HL-60 (cell line): ENCODE measurements around the gene ANO2.

Experiments used
- DNase-seq, 2 experiments: peaks; one replicate each; pipeline ENCODE4 v3.0.0-alpha.2; 2010 to 2020; ENCODE audit warnings: low read depth in 1 of 2, low spot score in 1 of 2
- H3K27ac ChIP-seq: fragments of 250-450 bp; sonication (Bioruptor Pico); replicated peaks from 2 replicates; pipeline ENCODE4 v1.5.1; 2020; ENCODE audit warnings: mild to moderate bottlenecking, moderate library complexity
- H3K27me3 ChIP-seq: fragments of 250-450 bp; sonication (Bioruptor Pico); 2 replicates; pipeline ENCODE4 v1.5.1; 2021; ENCODE audit warnings: mild to moderate bottlenecking, moderate library complexity; ENCODE audit not compliant: insufficient read depth, poor library complexity, severe bottlenecking
- H3K4me3 ChIP-seq: replicated peaks from 2 replicates; pipeline ENCODE4 v1.5.1; 2011; ENCODE audit warnings: mild to moderate bottlenecking, control low read depth, low read length; ENCODE audit not compliant: insufficient read depth
- GABPA ChIP-seq: IDR thresholded peaks from 2 replicates; pipeline ENCODE4 v1.6.1; 2012; ENCODE audit warnings: low read depth
- POLR2AphosphoS5 ChIP-seq: IDR thresholded peaks from 2 replicates; pipeline ENCODE4 v1.6.1; 2012; ENCODE audit warnings: low read depth
- SPI1 ChIP-seq: IDR thresholded peaks from 2 replicates; pipeline ENCODE4 v1.6.1; 2012; ENCODE audit warnings: low read depth, mild to moderate bottlenecking, borderline replicate concordance
- TF ChIP-seq, protein P1 (sequence below): IDR thresholded peaks from 2 replicates; pipeline ENCODE4 v1.6.1; 2012; ENCODE audit warnings: low read depth; ENCODE audit not compliant: insufficient replicate concordance
- TF ChIP-seq, protein P2 (sequence below): IDR thresholded peaks from one replicate; pipeline ENCODE4 v1.5.1; 2011; ENCODE audit warnings: low read length, control low read depth, inconsistent platforms; ENCODE audit not compliant: insufficient read depth

The ANO2 gene

DNA sequence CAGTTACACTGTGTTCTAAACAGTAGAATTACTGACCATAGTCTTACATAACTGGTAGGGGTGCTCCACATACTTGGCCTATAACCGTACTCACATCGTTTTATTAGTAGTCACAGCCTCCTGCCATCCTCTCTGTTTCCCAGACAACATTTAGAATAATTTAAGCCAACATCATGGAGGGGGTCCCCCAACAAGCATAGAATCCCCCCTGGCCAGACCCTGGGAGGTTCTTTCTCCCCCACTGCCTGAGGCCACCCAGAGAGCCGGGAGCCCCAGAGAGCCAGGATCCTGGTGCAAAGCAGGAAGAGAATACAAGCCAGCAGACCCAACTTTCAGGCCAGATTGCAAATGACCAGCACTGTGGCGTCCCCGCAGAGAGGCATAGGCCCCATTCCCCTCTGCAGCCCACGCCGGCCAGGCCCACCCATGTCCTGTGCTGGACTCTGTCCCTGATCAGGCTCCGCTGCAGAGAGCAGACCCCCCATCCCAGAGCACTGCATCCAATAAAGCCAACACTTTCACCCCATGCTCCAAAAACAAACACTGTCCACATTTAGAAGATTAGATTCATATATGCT lies 317.9 kb downstream of the ANO2 start:
- H3K27ac ChIP-seq: no peak overlapping the region
- TF ChIP-seq POLR2AphosphoS5 (no peak), SPI1 (no peak), GABPA (no peak)
- TF ChIP-seq, protein P1, sequence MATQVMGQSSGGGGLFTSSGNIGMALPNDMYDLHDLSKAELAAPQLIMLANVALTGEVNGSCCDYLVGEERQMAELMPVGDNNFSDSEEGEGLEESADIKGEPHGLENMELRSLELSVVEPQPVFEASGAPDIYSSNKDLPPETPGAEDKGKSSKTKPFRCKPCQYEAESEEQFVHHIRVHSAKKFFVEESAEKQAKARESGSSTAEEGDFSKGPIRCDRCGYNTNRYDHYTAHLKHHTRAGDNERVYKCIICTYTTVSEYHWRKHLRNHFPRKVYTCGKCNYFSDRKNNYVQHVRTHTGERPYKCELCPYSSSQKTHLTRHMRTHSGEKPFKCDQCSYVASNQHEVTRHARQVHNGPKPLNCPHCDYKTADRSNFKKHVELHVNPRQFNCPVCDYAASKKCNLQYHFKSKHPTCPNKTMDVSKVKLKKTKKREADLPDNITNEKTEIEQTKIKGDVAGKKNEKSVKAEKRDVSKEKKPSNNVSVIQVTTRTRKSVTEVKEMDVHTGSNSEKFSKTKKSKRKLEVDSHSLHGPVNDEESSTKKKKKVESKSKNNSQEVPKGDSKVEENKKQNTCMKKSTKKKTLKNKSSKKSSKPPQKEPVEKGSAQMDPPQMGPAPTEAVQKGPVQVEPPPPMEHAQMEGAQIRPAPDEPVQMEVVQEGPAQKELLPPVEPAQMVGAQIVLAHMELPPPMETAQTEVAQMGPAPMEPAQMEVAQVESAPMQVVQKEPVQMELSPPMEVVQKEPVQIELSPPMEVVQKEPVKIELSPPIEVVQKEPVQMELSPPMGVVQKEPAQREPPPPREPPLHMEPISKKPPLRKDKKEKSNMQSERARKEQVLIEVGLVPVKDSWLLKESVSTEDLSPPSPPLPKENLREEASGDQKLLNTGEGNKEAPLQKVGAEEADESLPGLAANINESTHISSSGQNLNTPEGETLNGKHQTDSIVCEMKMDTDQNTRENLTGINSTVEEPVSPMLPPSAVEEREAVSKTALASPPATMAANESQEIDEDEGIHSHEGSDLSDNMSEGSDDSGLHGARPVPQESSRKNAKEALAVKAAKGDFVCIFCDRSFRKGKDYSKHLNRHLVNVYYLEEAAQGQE: no peak
- TF ChIP-seq, protein P2, sequence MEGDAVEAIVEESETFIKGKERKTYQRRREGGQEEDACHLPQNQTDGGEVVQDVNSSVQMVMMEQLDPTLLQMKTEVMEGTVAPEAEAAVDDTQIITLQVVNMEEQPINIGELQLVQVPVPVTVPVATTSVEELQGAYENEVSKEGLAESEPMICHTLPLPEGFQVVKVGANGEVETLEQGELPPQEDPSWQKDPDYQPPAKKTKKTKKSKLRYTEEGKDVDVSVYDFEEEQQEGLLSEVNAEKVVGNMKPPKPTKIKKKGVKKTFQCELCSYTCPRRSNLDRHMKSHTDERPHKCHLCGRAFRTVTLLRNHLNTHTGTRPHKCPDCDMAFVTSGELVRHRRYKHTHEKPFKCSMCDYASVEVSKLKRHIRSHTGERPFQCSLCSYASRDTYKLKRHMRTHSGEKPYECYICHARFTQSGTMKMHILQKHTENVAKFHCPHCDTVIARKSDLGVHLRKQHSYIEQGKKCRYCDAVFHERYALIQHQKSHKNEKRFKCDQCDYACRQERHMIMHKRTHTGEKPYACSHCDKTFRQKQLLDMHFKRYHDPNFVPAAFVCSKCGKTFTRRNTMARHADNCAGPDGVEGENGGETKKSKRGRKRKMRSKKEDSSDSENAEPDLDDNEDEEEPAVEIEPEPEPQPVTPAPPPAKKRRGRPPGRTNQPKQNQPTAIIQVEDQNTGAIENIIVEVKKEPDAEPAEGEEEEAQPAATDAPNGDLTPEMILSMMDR: no peak
- DNase-seq: no peak

DNA sequence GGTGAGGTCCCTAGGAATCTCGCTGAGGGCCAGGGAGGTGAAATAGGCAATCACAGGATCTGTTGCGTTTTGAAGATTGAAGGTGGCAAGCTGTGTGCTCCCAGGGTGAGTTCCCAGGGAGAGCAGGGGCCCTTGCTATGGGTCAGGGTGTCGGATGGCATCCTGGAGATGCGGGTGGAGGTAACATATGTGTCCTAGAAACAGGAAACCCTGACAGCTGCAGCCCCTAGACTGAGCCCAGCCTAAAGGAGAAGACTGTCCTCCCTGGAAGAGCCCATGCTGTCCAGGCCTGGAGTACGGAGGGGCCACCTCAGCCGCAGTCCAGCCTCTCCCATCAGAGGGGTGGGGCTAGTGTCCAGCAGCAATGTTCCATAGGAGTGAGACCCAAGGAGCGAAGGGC lies 318.9 kb downstream of the ANO2 start:
- H3K4me3 ChIP-seq: no peak overlapping the region
- DNase-seq: no peak
- H3K27ac ChIP-seq: no peak overlapping the region
- H3K27me3 ChIP-seq: no peaks in the 10 kb centered on the region
- TF ChIP-seq SPI1 (no peak), POLR2AphosphoS5 (no peak), GABPA (no peak)
- TF ChIP-seq, protein P1: no peak
- TF ChIP-seq, protein P2: no peak

More for the DNA sequence above, 317.9 kb downstream of the ANO2 start:
- no peaks in the 10 kb centered on the region for H3K27me3 ChIP-seq
- no peak overlapping the region for H3K4me3 ChIP-seq

DNA sequence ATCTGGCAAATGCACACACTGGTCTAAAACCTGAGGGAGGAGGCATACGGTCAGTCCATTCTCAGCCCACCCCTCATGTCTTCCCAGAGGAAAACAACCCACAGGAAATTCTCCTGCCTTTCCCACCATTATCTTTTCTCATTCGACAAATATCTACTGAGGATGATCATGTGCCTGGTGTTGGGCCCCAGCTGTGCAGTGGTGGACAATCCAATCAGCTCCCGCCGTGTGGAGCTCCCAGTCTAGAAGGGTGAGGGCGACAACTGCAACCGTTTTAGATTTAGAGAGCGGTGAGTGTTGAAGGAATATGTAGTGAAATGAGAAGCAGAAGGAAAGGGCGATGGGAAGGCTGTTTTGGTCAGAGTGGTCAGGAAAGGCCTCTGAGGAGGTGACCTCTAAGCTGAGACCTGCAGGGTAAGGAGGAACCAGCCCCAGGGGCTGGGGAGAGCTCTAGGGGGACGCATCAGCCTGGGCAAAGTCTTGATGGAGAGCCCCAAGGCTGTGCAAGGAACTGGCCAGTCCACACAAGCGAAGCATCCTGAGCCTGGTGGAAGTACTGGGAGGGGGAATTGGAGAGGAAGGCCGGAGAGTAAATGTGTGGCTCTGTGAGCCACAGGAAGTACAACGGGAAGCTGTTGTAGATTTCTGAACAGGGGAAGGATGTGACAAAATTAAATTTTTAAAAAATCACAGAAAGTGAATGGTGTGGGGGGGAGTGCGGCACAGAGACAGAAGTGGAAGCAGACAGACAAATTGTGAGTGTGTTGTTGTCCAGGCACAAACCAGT lies 320.4 kb downstream of the ANO2 start:
- H3K27me3 ChIP-seq: no peaks in the 10 kb centered on the region
- no peak overlapping the region for H3K4me3 ChIP-seq
- H3K27ac ChIP-seq: no peak overlapping the region
- no peak for DNase-seq
- TF ChIP-seq, protein P1: no peak
- TF ChIP-seq POLR2AphosphoS5 (no peak), GABPA (no peak), SPI1 (no peak)
- TF ChIP-seq, protein P2: no peak
